Loucy (cell line): ENCODE data around the gene TMEM178B.

Experiments
- EZH2phosphoT487 ChIP-seq: fragments of 200-600 bp; IDR thresholded peaks from 2 replicates; pipeline ENCODE4 v1.6.1; 2018; ENCODE audit warnings: antibody characterized with exemption, mild to moderate bottlenecking, moderate library complexity, borderline replicate concordance
- TF ChIP-seq, protein P1 (sequence below): fragments of 200-600 bp; sonication (generic); conservative IDR thresholded peaks from 2 replicates; pipeline ENCODE4 v1.5.1; 2014; ENCODE audit warnings: mild to moderate bottlenecking, antibody characterized with exemption, low read length

DNA sequence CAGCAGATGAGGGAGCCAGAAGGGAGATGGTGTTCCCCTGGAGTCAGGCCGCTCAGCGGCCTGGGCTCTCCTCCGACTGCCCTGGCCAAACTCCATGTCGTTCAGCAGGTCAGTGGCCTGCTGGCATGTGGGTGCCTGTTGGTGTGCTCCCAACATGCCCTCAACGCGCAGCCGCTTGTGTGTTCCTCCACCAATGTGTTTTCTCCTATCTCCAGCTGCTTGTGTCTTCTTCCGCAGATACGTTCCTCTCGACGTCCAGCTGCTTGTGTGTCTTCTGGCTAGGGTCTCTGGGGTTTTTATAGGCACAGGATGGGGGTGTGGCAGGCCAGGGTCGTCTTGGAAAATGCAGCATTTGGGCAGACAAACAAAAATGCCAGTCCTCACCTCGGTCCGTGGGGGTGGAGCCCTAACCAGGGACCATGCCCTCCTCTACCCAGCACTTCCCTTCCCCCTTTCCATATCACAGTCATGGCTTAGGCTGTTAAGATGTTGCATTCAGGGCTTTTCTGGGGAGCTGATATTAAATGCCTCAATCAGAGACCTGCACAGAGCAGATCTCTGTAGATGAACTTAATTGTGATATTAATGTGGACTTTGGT lies 111.6 kb downstream of the TMEM178B start:
- TF ChIP-seq, protein P1, sequence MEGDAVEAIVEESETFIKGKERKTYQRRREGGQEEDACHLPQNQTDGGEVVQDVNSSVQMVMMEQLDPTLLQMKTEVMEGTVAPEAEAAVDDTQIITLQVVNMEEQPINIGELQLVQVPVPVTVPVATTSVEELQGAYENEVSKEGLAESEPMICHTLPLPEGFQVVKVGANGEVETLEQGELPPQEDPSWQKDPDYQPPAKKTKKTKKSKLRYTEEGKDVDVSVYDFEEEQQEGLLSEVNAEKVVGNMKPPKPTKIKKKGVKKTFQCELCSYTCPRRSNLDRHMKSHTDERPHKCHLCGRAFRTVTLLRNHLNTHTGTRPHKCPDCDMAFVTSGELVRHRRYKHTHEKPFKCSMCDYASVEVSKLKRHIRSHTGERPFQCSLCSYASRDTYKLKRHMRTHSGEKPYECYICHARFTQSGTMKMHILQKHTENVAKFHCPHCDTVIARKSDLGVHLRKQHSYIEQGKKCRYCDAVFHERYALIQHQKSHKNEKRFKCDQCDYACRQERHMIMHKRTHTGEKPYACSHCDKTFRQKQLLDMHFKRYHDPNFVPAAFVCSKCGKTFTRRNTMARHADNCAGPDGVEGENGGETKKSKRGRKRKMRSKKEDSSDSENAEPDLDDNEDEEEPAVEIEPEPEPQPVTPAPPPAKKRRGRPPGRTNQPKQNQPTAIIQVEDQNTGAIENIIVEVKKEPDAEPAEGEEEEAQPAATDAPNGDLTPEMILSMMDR, result no peak
- no peak for TF ChIP-seq EZH2phosphoT487
